SW480 (cell line): ENCODE results near the gene FAM98A.
A peak's percentile ranks its signal among the peaks of the same experiment; 100 is the strongest.

Experiments used
- DNase-seq: peaks from one replicate; pipeline ENCODE4 v3.0.0-alpha.2; 2016; ENCODE audit warnings: low spot score

FAM98A gene

DNA sequence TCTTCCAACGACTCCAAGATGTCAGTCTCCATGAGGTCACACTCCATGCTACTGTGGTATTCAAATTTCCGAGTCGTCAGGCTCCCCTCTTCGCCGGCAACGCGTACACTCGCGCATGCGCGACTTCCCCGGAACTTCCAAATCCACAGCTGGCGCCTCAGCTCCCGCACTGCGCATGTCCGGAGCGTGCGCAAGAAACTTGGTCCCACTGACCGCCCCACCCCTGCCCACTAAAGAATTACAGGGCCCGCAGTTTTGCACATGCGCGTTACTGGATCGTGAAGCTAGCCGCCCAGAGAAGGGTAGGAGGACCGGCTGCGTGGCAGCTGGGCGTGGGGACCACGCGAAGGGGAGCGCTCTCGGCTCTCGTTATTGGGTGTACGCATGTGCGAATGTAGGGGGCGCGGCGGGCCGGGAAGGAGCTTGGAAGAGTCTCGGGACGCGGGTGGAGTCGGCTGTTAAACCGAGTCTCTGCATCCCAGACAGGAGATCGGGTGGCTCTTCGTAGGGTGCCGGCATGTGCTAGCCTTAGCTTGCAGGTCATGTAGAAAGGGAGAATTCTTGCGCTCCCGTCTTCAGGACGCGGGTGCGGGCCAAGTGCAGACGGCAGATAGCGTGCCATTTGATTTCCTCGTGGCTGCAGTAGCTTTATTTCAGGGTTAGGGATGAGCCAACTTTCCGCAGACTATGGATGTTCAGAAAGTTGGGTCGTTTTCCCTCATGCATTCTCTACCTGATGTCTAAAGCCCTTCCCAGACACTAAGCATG, at the start of gene FAM98A:
FAM98A (minus strand) TSS at position 125 of the 768 bp plus-strand sequence; CDS start at position 47, 78 bp downstream.
- peak; percentile 98 for DNase-seq

- no peak for DNase-seq
Observed at GRCh38 chr2:33645861-33646260, 46.8 kb upstream of the FAM98A start.

DNA sequence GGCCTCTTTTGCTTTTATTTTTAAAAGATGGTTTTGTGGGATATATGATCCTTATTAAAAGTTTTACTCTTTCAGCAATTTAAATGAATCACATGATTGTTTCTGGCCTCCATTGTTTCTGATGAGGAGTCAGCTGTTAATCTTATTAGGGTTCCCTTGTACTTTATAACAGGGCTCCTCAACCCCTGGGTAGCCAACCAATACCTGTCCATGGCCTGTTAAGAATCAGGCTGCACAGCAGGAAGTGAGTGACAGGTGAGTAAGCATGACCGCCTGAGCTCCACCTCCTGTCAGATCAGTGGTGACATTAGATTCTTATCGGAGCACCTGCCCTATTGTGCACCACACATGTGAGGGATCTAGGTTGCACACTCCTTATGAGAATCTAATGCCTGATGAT, 45.1 kb upstream of the FAM98A start:
- DNase-seq = no peak

- DNase-seq = no peak
Observed at GRCh38 chr2:33636001-33636400, 36.9 kb upstream of the FAM98A start.

DNA sequence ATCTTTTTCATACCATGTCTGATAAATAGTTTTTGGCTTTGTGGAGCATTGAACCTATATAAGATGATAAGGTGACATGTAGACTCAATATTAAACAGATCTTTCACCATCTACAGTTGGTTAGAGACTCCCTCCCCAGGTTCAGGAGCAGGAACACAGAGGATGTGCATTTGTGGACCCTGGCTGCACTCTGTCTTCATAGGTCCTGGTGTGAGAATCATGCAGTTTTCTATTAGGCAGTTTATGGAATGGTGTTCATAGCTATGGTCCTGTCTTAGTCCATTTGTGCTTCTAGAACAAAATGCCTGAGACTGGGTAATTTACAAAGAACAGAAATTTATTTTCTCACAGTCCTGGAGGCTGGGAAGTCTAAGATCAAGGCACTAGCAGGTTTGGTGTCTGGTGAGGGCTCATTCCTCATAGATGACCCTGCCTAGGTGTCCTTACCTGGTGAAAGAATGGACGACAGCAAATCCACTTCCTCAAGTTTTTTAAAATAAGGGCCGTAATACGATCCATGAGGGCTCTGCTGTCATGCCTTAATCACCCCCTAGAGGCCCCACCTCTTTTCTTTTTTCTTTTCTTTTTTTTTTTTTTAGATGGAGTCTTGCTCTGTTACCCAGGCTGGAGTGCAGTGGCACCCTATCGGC, 35.3 kb upstream of the FAM98A start:
- no peak for DNase-seq

GRCh38 chr2:33633315-33633714, 34.2 kb upstream of the FAM98A start:
- no peak for DNase-seq

DNA sequence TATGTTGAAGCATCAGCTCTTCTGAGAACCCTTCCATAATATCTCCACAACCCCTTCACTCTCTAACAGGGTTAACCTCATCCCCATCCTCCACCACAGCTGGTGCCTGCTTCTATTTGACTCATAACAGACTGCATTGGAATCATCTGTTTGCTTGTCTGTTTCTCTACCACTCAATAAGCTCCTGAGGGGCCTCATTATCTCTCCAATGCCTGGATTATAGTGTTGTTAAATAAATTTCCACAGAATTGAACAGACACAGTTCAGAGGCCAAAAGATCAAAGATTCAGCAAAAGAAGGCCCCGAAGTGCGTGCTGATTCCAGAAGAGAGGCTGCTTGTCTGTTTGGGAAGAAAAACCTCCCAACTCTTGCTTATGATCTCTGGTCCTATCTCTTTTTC, 33.7 kb upstream of the FAM98A start:
- no peak for DNase-seq

DNA sequence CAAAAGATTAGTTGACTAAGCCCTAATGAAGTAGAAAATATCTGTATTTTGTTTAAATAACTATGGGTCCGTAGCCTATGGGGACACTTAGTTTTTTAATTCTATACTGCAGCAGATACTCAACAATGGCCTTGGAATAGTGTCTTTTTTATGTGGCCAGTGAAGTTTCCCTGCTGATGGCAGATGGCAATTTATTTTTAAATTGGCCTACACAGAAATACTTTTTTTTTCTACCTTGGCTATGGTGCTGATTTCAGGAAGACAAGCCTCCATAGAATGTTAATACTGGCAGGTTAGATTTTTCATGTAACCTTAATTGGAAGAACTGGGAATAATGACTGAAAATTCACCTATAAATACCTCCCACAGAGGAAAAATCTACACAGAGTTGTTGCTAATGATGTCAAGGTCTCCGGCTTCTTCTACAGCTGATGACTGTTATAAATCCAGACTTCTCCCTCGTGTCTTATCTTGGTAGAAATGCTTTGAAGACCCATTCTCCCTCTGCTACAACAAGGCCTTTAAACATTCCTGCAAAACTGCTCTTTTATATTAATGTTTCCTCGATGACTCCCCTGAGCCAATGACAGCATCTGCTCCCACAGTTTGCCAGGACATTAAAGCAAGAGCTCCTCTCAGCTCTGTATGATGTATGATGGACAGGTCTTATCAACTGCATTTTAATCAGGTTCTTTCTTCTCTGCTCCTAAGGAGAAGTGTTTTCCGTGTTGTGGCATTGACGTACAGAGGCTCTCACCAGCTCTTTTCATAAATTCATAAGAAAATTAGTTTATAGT, 29.1 kb upstream of the FAM98A start:
- DNase-seq = no peak

DNA sequence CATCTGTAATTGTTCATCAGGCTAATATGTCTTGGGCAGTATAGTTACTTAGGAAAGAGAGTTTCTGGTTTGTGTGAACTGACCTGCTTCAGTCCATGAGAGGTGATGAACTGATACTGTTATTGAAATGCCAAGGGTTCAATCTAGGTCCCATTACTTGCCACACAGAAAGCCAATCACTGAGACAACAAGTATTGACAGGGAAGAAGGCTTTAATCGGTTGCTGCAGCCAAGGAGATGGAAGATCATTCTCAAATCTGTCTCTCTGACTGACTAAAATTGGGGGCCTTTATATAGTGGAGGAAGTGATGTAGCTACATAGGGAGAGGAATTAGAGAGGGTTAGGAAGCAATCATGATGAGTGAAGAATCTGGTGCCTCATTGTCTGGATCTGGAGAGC, 19.9 kb upstream of the FAM98A start:
- no peak for DNase-seq

DNA sequence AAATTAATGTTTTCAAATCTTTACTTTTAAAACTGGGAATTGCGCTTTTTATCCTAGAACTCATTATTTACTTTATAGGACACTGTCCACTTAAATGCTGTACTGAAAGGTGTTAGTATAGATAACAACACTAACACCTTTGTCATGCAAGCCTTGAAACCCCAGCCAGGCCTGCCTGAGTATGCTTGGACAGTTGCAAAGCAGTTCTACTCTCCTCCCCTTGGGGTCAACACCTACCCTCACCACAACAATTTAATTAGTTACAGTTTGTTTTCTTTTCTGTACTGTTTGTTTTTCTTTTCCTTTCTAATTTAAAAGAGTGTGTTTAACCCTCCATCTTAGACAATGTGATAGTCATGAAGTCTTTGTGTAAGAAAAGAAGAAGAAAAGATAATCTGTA, 18.9 kb upstream of the FAM98A start:
- DNase-seq = no peak

DNA sequence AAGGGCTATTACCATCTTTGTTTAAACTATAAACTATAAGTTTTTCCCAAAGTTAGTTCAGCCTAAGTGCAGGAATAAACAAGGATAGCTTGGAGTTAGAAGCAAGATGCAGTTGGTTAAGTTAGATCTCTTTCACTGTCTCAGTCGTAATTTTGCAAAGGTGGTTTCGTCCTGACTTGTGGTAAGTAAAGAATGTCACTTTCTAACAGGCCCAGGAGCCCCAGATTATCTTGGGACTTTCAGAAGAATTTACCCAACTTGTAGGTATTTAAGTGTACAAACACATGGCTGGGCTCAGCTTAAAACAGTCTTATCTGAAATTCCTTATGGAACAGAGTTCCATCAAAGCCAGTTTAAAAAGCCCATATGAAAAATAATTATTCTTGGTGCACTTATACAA, 18.3 kb upstream of the FAM98A start:
- no peak for DNase-seq

DNA sequence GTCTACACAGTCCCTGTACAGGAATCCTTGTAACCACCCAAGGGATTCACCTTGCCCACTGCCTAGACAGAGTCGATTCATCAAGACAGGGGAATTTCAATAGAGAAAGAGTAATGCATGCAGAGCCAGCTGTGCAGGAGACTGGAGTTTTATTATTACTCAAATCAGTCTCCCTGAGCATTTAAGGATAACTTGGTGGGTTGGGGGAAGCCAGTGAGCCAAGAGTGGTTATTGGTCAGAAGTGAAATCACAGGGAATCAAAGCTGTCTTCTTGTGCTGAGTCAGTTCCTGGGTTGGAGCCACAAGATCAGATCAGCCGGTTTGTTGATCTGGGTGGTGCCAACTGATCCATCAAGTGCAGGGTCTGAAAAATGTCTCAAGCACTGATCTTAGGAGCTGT, 17.8 kb upstream of the FAM98A start:
- no peak for DNase-seq

GRCh38 chr2:33614190-33614589, 15.1 kb upstream of the FAM98A start:
- DNase-seq = no peak

GRCh38 chr2:33607905-33608304, 8.8 kb upstream of the FAM98A start:
- DNase-seq = no peak

DNA sequence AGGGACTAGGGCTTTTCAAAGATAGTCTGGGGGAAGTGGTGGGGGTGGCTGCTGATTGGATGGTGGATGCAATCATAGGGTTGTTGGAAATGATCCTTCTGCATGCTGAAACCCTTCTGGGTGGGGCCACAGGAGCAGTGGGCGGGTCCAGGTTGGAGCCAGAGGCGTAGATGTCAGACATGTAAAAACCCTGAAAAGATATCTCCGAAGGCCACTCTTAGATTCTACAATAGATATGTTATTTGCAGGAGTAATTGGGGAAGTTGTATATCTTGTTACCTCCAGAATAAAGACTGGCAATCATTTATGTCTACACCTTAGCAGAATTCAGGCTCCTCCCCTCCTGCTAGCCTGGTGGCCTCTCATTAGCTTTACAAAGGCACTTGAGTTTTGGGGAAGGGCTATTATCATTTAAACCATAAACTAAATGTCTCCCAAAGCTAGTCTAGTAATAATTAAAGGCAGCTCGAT, 8.2 kb upstream of the FAM98A start:
- no peak for DNase-seq

DNA sequence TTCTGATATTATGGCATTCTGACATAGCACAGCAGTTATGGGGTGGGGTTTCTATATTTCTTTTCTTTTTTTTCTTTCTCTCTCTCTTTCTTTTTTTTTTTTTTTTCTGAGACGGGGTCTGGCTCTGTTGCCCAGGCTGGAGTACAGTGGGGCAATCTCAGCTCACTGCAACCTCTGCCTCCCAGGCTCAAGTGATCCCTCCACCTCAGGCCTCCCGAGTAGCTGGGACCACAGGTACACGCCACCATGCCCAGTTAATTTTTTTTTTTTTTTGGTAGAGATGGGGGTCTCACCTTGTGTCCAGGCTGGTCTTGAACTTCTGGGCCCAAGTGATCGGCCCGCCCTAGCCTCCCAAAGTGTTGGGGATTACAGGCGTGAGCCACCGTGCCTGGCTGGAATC, 7.5 kb upstream of the FAM98A start:
- DNase-seq = no peak

DNA sequence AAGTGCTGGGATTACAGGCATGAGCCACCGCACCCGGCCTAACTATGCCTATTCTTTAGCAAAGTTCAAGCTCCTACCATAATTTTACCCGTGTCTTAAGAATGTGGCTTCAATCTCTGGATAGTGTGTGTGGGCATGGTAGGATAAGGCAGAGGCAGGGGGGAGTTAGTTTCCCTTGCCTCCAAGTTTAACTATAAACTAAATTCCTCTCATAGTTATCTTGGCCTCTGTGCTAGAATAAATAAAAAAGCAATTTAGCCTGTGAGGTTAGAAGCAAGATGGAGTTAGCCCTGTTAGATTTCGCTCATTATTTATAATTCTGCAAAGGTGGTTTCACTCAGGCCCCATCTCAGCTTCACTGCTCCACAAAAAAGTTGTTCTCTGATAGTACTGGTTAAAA, 7.0 kb upstream of the FAM98A start:
- no peak for DNase-seq

GRCh38 chr2:33605056-33605455, 6.0 kb upstream of the FAM98A start:
- no peak for DNase-seq

- no peak for DNase-seq
Observed at GRCh38 chr2:33603416-33603815, 4.3 kb upstream of the FAM98A start.

DNA sequence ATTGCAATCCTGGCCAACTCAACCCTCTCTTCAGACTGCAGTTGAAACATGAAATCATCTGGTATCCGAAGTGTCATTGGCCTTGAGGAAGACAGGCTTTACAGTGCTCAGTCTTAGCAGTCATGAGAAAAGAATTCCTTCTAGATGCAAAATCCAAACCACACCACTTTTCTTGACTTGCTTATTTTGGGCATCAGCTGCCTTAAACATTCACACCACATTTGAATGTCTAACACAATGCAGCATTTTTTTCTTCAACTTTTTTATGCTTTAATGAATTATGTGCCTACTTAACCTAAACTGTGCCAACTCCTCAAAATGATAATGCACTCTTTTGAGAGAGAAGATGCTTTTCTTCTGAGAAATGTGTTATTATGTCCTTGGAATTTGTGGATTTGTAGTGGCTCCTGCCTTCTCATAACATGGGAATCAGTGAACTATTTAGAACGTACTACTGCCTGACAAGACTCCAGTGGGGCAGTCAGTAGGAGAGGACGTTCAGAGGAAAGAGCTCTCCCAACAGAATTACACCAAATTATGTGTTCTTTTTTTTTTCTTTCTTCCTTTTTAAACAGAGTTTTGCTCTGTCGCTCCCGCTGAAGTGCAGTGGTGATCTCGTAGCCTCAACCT, 3.2 kb upstream of the FAM98A start:
- DNase-seq = no peak

DNA sequence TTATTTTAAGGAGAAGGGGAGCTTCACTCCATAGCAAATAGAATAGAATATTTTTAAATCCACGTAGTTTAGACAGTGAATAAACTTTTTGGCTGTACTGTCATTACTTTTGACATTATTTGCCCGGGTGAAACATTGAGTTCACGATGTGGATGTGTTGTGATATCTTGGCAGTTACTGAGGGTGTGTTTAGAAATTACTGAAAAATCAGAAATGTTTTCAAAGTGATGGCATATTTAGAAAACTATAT, 769 bp upstream of the FAM98A start:
- no peak for DNase-seq

GRCh38 chr2:33598561-33599174, 431 bp downstream of the FAM98A start:
- peak; percentile 58 for DNase-seq
